Small intestine (tissue), 7 donors: ENCODE measurements around the gene ASB6. TPM values are rescaled to one million over a fixed set of nuclear protein-coding genes. Genes with fewer than 3 reads are reported as not detected.

Experiments used
- DNase-seq, 2 donors: peaks; one replicate each; pipeline versions ENCODE4 v3.0.0 to v3.0.0-alpha.2; 2013
- FAIRE-seq: peaks from 2 replicates; lab custom pipeline; 2012; peaks lifted over from hg19 to GRCh38; lab: Jason Lieb, UNC
- H3K27ac ChIP-seq, 3 donors: one replicate each; pipeline ENCODE4 v1.5.1; 2013; ENCODE audit warnings: low read length in 2 of 3, mild to moderate bottlenecking in 2 of 3, control low read depth in 1 of 3, inconsistent platforms in 1 of 3, low read depth in 1 of 3, moderate library complexity in 1 of 3
- H3K27me3 ChIP-seq, 3 donors: one replicate each; pipeline ENCODE4 v1.6.1; 2013; ENCODE audit warnings: low read length in 3 of 3, inconsistent platforms in 1 of 3; ENCODE audit not compliant: control insufficient read depth in 3 of 3, insufficient read depth in 3 of 3
- H3K36me3 ChIP-seq, 3 donors: one replicate each; pipeline ENCODE4 v1.6.1; 2013; ENCODE audit warnings: low read length in 3 of 3, inconsistent platforms in 1 of 3, low read depth in 1 of 3, mild to moderate bottlenecking in 1 of 3, moderate library complexity in 1 of 3; ENCODE audit not compliant: control insufficient read depth in 3 of 3, insufficient read depth in 2 of 3
- H3K4me1 ChIP-seq, 3 donors: one replicate each; pipeline ENCODE4 v1.6.1; 2013; ENCODE audit warnings: low read length in 2 of 3, inconsistent platforms in 1 of 3, low read depth in 1 of 3, mild to moderate bottlenecking in 1 of 3, moderate library complexity in 1 of 3; ENCODE audit not compliant: control insufficient read depth in 3 of 3, insufficient read depth in 2 of 3
- H3K4me3 ChIP-seq, 3 donors: one replicate each; pipeline ENCODE4 v1.5.1; 2013; ENCODE audit warnings: low read length in 3 of 3, control low read depth in 1 of 3, inconsistent platforms in 1 of 3, low read depth in 1 of 3, mild to moderate bottlenecking in 1 of 3, moderate library complexity in 1 of 3
- H3K9me3 ChIP-seq, 2 donors: one replicate each; pipeline ENCODE4 v1.6.1; 2013; ENCODE audit warnings: low read depth in 1 of 2, low read length in 1 of 2; ENCODE audit not compliant: control insufficient read depth in 2 of 2, insufficient read depth in 1 of 2
- WGBS, 3 donors: extraction: QIAGEN DNeasy Blood & Tissue Kit; methylation state at CpG; one replicate each; pipeline ENCODE4 v1.1.7; 2013; 5-methylcytosine and 5-hydroxymethylcytosine counted together
- polyA plus RNA-seq, 4 donors: library from polyadenylated mRNA; stranded (reverse) in 3 of 4; unstranded in 1 of 4; fragments of 200-250 nt in 3 of 4; fragments of 120-200 nt in 1 of 4; gene quantifications; one replicate each; pipeline versions ENCODE4 v1.2.1 to v1.2.3, GENCODE V29; 2013
- donor health status: healthy with polysubstance abuse.
- donor health status: control.
- donor health status: control.
- donor health status: Bipolar disorder and iron deficiency.
- donor health status: healthy.

Gene ASB6
- polyA plus RNA-seq, 4 donors: 11.9 to 14.9 (median 13.8) TPM

GRCh38 chr9:129609486-129610212 lies 32.3 kb downstream of the ASB6 start:
- DNase-seq (peak; percentile 59 to 83), FAIRE-seq (no peak)
- WGBS, 3 donors: 4 to 23% (median 18%) methylated on average over 12 to 24 of the region's 30 CpGs
- Histone ChIP-seq H3K9me3 (no peaks in the 10 kb centered on the region), H3K36me3 (no peaks in the 10 kb centered on the region), H3K27me3 (no peaks in the 10 kb centered on the region), H3K4me1 (peaks cover 0 to 49% (median 4%) of the 10 kb centered on the region in 3 donors), H3K4me3 (peak overlapping the region; percentile 29 to 56 (median 53)), H3K27ac (peak overlapping the region; percentile 16 to 78 (median 69))

GRCh38 chr9:129608561-129609481 lies 33.1 kb downstream of the ASB6 start:
- 61 to 82% (median 73%) methylated on average over 27 of the region's 27 CpGs for WGBS, 3 donors
- Histone ChIP-seq H3K36me3 (no peaks in the 10 kb centered on the region), H3K4me1 (peaks cover 0 to 49% (median 4%) of the 10 kb centered on the region in 3 donors), H3K27me3 (no peaks in the 10 kb centered on the region), H3K9me3 (no peaks in the 10 kb centered on the region), H3K27ac (peak overlapping the region in 2 of 3 donors; percentile 28 to 53), H3K4me3 (no peak overlapping the region)
- DNase-seq (no peak), FAIRE-seq (no peak)

- Histone ChIP-seq H3K27me3 (no peaks in the 10 kb centered on the region), H3K36me3 (no peaks in the 10 kb centered on the region), H3K27ac (peak overlapping the region in 2 of 3 donors; percentile 71 to 81), H3K4me3 (no peak overlapping the region), H3K9me3 (no peaks in the 10 kb centered on the region), H3K4me1 (peaks cover 0 to 47% (median 4%) of the 10 kb centered on the region in 3 donors)
- no peak for DNase-seq
- 72 to 80% (median 79%) methylated on average over 6 of the region's 6 CpGs for WGBS, 3 donors
- no peak for FAIRE-seq
Measured at GRCh38 chr9:129607027-129607387, 34.9 kb downstream of the ASB6 start.

DNA sequence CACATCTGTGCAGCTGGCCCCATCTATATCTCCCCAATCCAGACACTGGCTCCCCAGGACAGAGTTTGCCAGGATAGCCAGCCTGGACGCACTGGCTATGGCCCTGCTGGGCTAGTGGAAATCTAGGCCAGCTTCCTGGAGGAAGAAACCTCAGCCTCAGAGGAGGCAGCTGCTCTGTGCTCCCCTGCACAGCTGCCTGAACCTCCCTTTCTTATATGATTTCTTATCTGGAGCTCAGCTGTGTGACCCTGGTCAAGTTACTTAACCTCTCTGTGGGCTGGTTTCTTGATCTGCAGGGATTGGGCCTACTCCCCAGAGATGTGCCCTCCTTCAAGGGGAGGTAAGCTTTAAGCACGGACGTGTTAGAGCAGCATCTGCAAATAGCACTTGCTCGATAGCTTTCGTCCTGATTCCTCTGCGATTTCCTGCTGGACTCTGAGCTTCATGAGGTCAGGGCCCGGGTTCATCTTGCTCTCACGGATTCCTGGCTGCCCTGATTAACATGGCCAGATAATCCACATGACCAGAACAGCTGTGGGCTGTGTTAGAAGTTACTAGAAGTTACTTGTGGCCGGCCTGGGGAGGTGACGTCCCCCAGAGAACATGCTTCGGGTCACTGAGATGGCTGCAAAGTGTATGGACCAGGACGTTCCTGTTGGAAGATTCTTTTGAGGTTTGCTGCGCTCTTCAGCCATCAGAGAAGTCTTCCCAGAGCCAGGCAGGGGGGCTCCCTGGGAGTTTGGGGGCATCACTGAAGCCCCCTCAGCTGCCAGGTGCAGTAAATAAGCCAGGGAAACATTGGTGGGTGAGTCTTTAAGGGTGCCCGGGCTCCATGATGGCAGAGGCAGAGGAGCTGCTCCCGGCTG lies 35.6 kb downstream of the ASB6 start:
- H3K4me1 ChIP-seq: peaks cover 0 to 45% (median 4%) of the 10 kb centered on the region in 3 donors
- no peak overlapping the region for H3K4me3 ChIP-seq
- H3K9me3 ChIP-seq: no peaks in the 10 kb centered on the region
- 62 to 69% (median 62%) methylated on average over 15 of the region's 15 CpGs for WGBS, 3 donors
- peak in 1 of 2 donors; percentile 70 for DNase-seq
- no peaks in the 10 kb centered on the region for H3K27me3 ChIP-seq
- peak overlapping the region in 2 of 3 donors; percentile 71 to 81 for H3K27ac ChIP-seq
- FAIRE-seq: no peak
- no peaks in the 10 kb centered on the region for H3K36me3 ChIP-seq

GRCh38 chr9:129604766-129605163 lies 37.2 kb downstream of the ASB6 start:
- FAIRE-seq: no peak
- Histone ChIP-seq H3K9me3 (no peaks in the 10 kb centered on the region), H3K4me3 (no peak overlapping the region), H3K27me3 (no peaks in the 10 kb centered on the region), H3K4me1 (peaks cover 0 to 34% (median 0%) of the 10 kb centered on the region in 3 donors), H3K27ac (no peak overlapping the region), H3K36me3 (no peaks in the 10 kb centered on the region)
- no peak for DNase-seq
- 39 to 58% (median 47%) methylated on average over 8 of the region's 8 CpGs for WGBS, 3 donors

GRCh38 chr9:129604056-129604765 lies 37.7 kb downstream of the ASB6 start:
- H3K27ac ChIP-seq: no peak overlapping the region
- no peaks in the 10 kb centered on the region for H3K36me3 ChIP-seq
- H3K27me3 ChIP-seq: no peaks in the 10 kb centered on the region
- DNase-seq (no peak), FAIRE-seq (no peak)
- H3K9me3 ChIP-seq: no peaks in the 10 kb centered on the region
- H3K4me1 ChIP-seq: peaks cover 0 to 30% (median 0%) of the 10 kb centered on the region in 3 donors
- WGBS, 3 donors: 54 to 70% (median 63%) methylated on average over 12 of the region's 12 CpGs
- no peak overlapping the region for H3K4me3 ChIP-seq

GRCh38 chr9:129602598-129603415 lies 39.1 kb downstream of the ASB6 start:
- H3K9me3 ChIP-seq: no peaks in the 10 kb centered on the region
- no peak overlapping the region for H3K27ac ChIP-seq
- H3K36me3 ChIP-seq: no peaks in the 10 kb centered on the region
- FAIRE-seq: no peak
- H3K4me3 ChIP-seq: no peak overlapping the region
- DNase-seq: no peak
- peaks cover 0 to 29% (median 3%) of the 10 kb centered on the region in 3 donors for H3K4me1 ChIP-seq
- WGBS, 3 donors: 60 to 65% (median 64%) methylated on average over 10 of the region's 10 CpGs
- no peaks in the 10 kb centered on the region for H3K27me3 ChIP-seq
